IMR-90 (cell line): ENCODE results near the gene AGTPBP1. TPM values are rescaled to one million over a fixed set of nuclear protein-coding genes. Genes with fewer than 3 reads are reported as not detected.

ENCODE experiments used
- ATAC-seq: fragments of 200-7000 bp; cut with Tn5 transposase; 2 replicates; pipeline ENCODE4 v1.9.1; 2020; ENCODE audit warnings: low read depth, mild to moderate bottlenecking, moderate library complexity
- BruUV-seq: library from RNA; stranded (reverse); fragments of 400-500 nt; replicated peaks from 2 replicates; lab custom pipeline; 2021; lab: Mats Ljungman, UMichigan
- CTCF ChIA-PET: fragments of 300-600 bp; formaldehyde crosslinking; extraction: SDS; loops from one replicate; lab custom pipeline; 2021; ENCODE audit warnings: antibody characterized with exemption; lab: Yijun Ruan, JAX
- POLR2A ChIA-PET: fragments of 300-600 bp; sonication (Branson Sonifier 250); formaldehyde crosslinking; loops from one replicate; lab custom pipeline; 2022; ENCODE audit warnings: antibody characterized with exemption; ENCODE audit not compliant: unreplicated experiment; lab: Charles Lee
- DNase-seq: peaks from one replicate; pipeline ENCODE4 v3.0.0; 2013
- H2AFZ ChIP-seq: replicated peaks from 2 replicates; pipeline ENCODE3; 2013; ENCODE audit warnings: low read length, mild to moderate bottlenecking; ENCODE audit not compliant: poor library complexity
- H2AK5ac ChIP-seq: 2 replicates; pipeline ENCODE4 v1.6.1; 2013; ENCODE audit warnings: low read depth, low read length, inconsistent platforms
- H2AK9ac ChIP-seq: replicated peaks from 2 replicates; pipeline ENCODE3; 2013; ENCODE audit warnings: mild to moderate bottlenecking, low read depth, low read length, moderate library complexity; ENCODE audit not compliant: poor library complexity
- H2BK120ac ChIP-seq: 2 replicates; pipeline ENCODE4 v1.6.1; 2013; ENCODE audit warnings: low read depth, low read length, inconsistent platforms
- H2BK15ac ChIP-seq: 3 replicates; pipeline ENCODE4 v1.6.1; 2013; ENCODE audit warnings: low read depth, low read length, inconsistent platforms
- H2BK20ac ChIP-seq: 2 replicates; pipeline ENCODE4 v1.6.1; 2013; ENCODE audit warnings: low read depth, mild to moderate bottlenecking, inconsistent platforms, low read length, moderate library complexity
- H2BK5ac ChIP-seq: 2 replicates; pipeline ENCODE4 v1.6.1; 2013; ENCODE audit warnings: mild to moderate bottlenecking, low read depth, low read length, inconsistent platforms; ENCODE audit not compliant: poor library complexity, severe bottlenecking
- H3K14ac ChIP-seq: replicated peaks from 2 replicates; pipeline ENCODE4 v1.6.1; 2013; ENCODE audit warnings: low read depth, low read length, inconsistent platforms
- H3K18ac ChIP-seq: 2 replicates; pipeline ENCODE4 v1.6.1; 2013; ENCODE audit warnings: low read depth, low read length, control low read depth
- H3K23ac ChIP-seq: 2 replicates; pipeline ENCODE4 v1.6.1; 2013; ENCODE audit warnings: low read depth, low read length, inconsistent platforms
- H3K27ac ChIP-seq: 2 replicates; pipeline ENCODE4 v1.5.1; 2013; ENCODE audit warnings: mild to moderate bottlenecking, control low read depth, low read length; ENCODE audit not compliant: insufficient read depth
- H3K27me3 ChIP-seq: 2 replicates; pipeline ENCODE4 v1.6.1; 2013; ENCODE audit warnings: low read length; ENCODE audit not compliant: control insufficient read depth, insufficient read depth
- H3K36me3 ChIP-seq: 2 replicates; pipeline ENCODE4 v1.6.1; 2013; ENCODE audit warnings: low read length, mixed read lengths; ENCODE audit not compliant: control insufficient read depth, insufficient read depth
- H3K4ac ChIP-seq: 2 replicates; pipeline ENCODE4 v1.6.1; 2013; ENCODE audit warnings: low read depth, low read length, inconsistent platforms
- H3K4me1 ChIP-seq: 2 replicates; pipeline ENCODE4 v1.6.1; 2013; ENCODE audit warnings: low read length, mixed read lengths; ENCODE audit not compliant: control insufficient read depth, insufficient read depth
- H3K4me2 ChIP-seq: 2 replicates; pipeline ENCODE4 v1.6.1; 2013; ENCODE audit warnings: low read depth, mild to moderate bottlenecking, control low read depth, low read length, moderate library complexity
- H3K4me3 ChIP-seq: 2 replicates; pipeline ENCODE4 v1.5.1; 2013; ENCODE audit warnings: low read depth, mild to moderate bottlenecking, control low read depth, low read length, moderate library complexity; ENCODE audit not compliant: insufficient read depth
- H3K56ac ChIP-seq: 2 replicates; pipeline ENCODE4 v1.6.1; 2013; ENCODE audit warnings: low read length, inconsistent platforms; ENCODE audit not compliant: insufficient read depth; ENCODE audit errors: extremely low read depth
- H3K79me1 ChIP-seq, 2 experiments: 2 replicates each; pipeline ENCODE4 v1.6.1; 2013; ENCODE audit warnings: low read length in 2 of 2, inconsistent platforms in 1 of 2, low read depth in 1 of 2
- H3K9ac ChIP-seq: 2 replicates; pipeline ENCODE4 v1.6.1; 2013; ENCODE audit warnings: low read depth, low read length, control low read depth
- H3K9me1 ChIP-seq: 2 replicates; pipeline ENCODE4 v1.6.1; 2013; ENCODE audit warnings: low read length, inconsistent platforms; ENCODE audit not compliant: insufficient read depth
- H3K9me3 ChIP-seq: 2 replicates; pipeline ENCODE4 v1.6.1; 2013; ENCODE audit warnings: low read length; ENCODE audit not compliant: control insufficient read depth, insufficient read depth
- H4K20me1 ChIP-seq: 2 replicates; pipeline ENCODE4 v1.6.1; 2013; ENCODE audit warnings: low read length, inconsistent platforms; ENCODE audit not compliant: insufficient read depth
- H4K5ac ChIP-seq: 2 replicates; pipeline ENCODE4 v1.6.1; 2013; ENCODE audit warnings: mild to moderate bottlenecking, low read depth, low read length, control low read depth
- H4K8ac ChIP-seq, 2 experiments: 2 replicates each; pipeline ENCODE4 v1.6.1; 2013; ENCODE audit warnings: low read depth in 2 of 2, low read length in 2 of 2, control low read depth in 1 of 2, inconsistent platforms in 1 of 2
- H4K91ac ChIP-seq: 2 replicates; pipeline ENCODE4 v1.6.1; 2013; ENCODE audit warnings: low read depth, low read length, inconsistent platforms; ENCODE audit not compliant: insufficient read depth
- BHLHE40 ChIP-seq: fragments of 150-350 bp; IDR thresholded peaks from 2 replicates; pipeline ENCODE4 v1.6.1; 2016; ENCODE audit warnings: mild to moderate bottlenecking, low read depth, low read length
- FOS ChIP-seq: fragments of 150-350 bp; IDR thresholded peaks from 2 replicates; pipeline ENCODE4 v1.6.1; 2016; ENCODE audit warnings: low read depth, low read length
- MAFK ChIP-seq: IDR thresholded peaks from 2 replicates; pipeline ENCODE4 v1.6.1; 2012; ENCODE audit warnings: low read depth, low read length, improper control_type of control experiment
- MAZ ChIP-seq: IDR thresholded peaks from 2 replicates; pipeline ENCODE4 v1.6.1; 2012; ENCODE audit warnings: low read depth, mild to moderate bottlenecking, low read length, improper control_type of control experiment, moderate library complexity, borderline replicate concordance
- MXI1 ChIP-seq: IDR thresholded peaks from 2 replicates; pipeline ENCODE4 v1.6.1; 2012; ENCODE audit warnings: low read depth, mild to moderate bottlenecking, low read length, moderate library complexity, borderline replicate concordance
- NFE2L2 ChIP-seq: fragments of 150-350 bp; IDR thresholded peaks from 2 replicates; pipeline ENCODE4 v1.6.1; 2016; ENCODE audit warnings: low read depth, mild to moderate bottlenecking, low read length
- POLR2A ChIP-seq: IDR thresholded peaks from 2 replicates; pipeline ENCODE4 v1.6.1; 2012; ENCODE audit warnings: mild to moderate bottlenecking, low read depth, low read length
- RAD21 ChIP-seq: IDR thresholded peaks from 2 replicates; pipeline ENCODE4 v1.6.1; 2012; ENCODE audit warnings: low read length, improper control_type of control experiment
- RCOR1 ChIP-seq: IDR thresholded peaks from 2 replicates; pipeline ENCODE4 v1.6.1; 2012; ENCODE audit warnings: mild to moderate bottlenecking, low read length, improper control_type of control experiment; ENCODE audit not compliant: insufficient replicate concordance
- WGBS, 2 experiments: methylation state at CpG; one replicate each; pipeline versions ENCODE4 v1.1.5 to v1.1.7; 2013; ENCODE audit warnings: missing lambda C conversion rate in 2 of 2; ENCODE audit not compliant: insufficient read length in 1 of 2; ENCODE audit errors: extremely low coverage in 2 of 2; 5-methylcytosine and 5-hydroxymethylcytosine counted together
- dilution Hi-C: fragments of 300-500 bp; cut with HindIII; formaldehyde crosslinking; loops from one replicate; pipeline ENCODE4 v1.14.3; 2018; ENCODE audit warnings: low sequenced_read_pairs; ENCODE audit not compliant: unreplicated experiment
- in situ Hi-C: fragments of 300-500 bp; cut with MboI; formaldehyde crosslinking; loops from 3 replicates; pipeline ENCODE4 v1.14.3; 2019; ENCODE audit warnings: low sequenced_read_pairs, inconsistent platforms, mixed read lengths
- intact Hi-C: fragments of 100-400 bp; cut with micrococcal nuclease; formaldehyde crosslinking; loops from 2 replicates; pipeline ENCODE4 v1.10.0; 2022
- polyA plus RNA-seq, 3 experiments: library from polyadenylated mRNA; depleted of rRNA; stranded (reverse); fragments of >200 nt; gene quantifications; 2 replicates each; pipeline ENCODE4 v1.2.3, GENCODE V29; 2012; ENCODE audit warnings: low replicate concordance in 1 of 3
- total RNA-seq: library from RNA; depleted of rRNA; stranded (reverse); fragments of >200 nt; gene quantifications from 2 replicates; pipeline ENCODE4 v1.2.3, GENCODE V29; 2012
- TF ChIP-seq, protein P1 (sequence below): fragments of 150-350 bp; IDR thresholded peaks from 2 replicates; pipeline ENCODE4 v1.6.1; 2016; ENCODE audit warnings: low read depth, mild to moderate bottlenecking, low read length, moderate library complexity, borderline replicate concordance

The AGTPBP1 gene
- total and polyA plus RNA-seq, 2 of the 4 experiments (the other 2 are of a cell fraction) = 3.3 to 9.0 TPM

DNA sequence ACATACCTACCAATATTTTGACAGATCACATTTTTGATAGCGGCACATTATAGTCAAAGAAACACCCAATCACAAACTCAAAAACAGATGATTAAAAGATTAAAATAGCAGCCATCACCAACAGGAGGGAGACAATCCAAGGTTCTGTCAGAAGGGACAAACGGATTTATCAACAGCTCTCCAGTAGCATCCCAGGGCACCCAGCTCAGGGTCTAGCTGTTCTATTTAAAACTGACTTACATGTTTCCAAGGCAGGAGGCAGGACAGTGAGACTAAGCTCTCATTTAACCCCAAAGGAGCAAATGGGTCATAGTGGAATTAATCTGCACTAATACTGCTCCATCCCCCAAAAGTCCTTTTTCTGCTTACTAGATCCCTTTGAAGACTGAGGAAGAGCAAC lies 3.2 kb downstream of the AGTPBP1 start:
- ChIA-PET POLR2A (no interaction called here), CTCF (interaction anchor here (1.5 kb wide), 1 partner anchor 40 kb away, joined by 6 read pairs; no protein-coding TSS in a partner anchor)
- DNase-seq (no peak), ATAC-seq (no peak)
- in situ Hi-C loops (no loop called here), dilution Hi-C loops (no loop called here), intact Hi-C loops (no loop called here)
- H3K4me3 ChIP-seq = no peak overlapping the region
- H3K4me2 ChIP-seq = no peak overlapping the region
- H4K8ac ChIP-seq = no peak overlapping the region
- no peaks in the 10 kb centered on the region for H3K27me3 ChIP-seq
- H2AK5ac ChIP-seq = no peak overlapping the region
- no peak overlapping the region for H2BK20ac ChIP-seq
- 0 out of 4 replicates have a peak, but pooled peaks cover 0 to 3% of the 10 kb centered on the region in 2 experiments for H3K79me1 ChIP-seq
- no peak overlapping the region for H3K18ac ChIP-seq
- H2AK9ac ChIP-seq = no peak overlapping the region
- no peak overlapping the region for H3K9ac ChIP-seq
- H4K5ac ChIP-seq = no peak overlapping the region
- H4K91ac ChIP-seq = no peak overlapping the region
- H3K27ac ChIP-seq = no peak overlapping the region
- no peak overlapping the region for H2BK15ac ChIP-seq
- H3K4me1 ChIP-seq = no peaks in the 10 kb centered on the region
- H3K9me1 ChIP-seq = 0 out of 2 replicates have a peak, but pooled peaks cover under 1% of the 10 kb centered on the region
- no peak overlapping the region for H3K23ac ChIP-seq
- no peaks in the 10 kb centered on the region for H3K9me3 ChIP-seq
- no peak overlapping the region for H3K14ac ChIP-seq
- H2BK5ac ChIP-seq = no peak overlapping the region
- no peak overlapping the region for H3K4ac ChIP-seq
- H4K20me1 ChIP-seq = no peaks in the 10 kb centered on the region
- WGBS, 2 experiments = 40% methylated on average over 1 of the region's 2 CpGs; no CpG with 5 or more reads in 1 of the 2 experiments
- H3K36me3 ChIP-seq = no peaks in the 10 kb centered on the region
- H3K56ac ChIP-seq = no peak overlapping the region
- H2AFZ ChIP-seq = no peak overlapping the region
- TF ChIP-seq MAFK = no peak
- TF ChIP-seq FOS = no peak
- no peak for TF ChIP-seq RCOR1
- no peak for TF ChIP-seq MAZ
- no peak for TF ChIP-seq POLR2A
- no peak for TF ChIP-seq NFE2L2
- TF ChIP-seq RAD21 = no peak
- TF ChIP-seq BHLHE40 = no peak
- no peak for TF ChIP-seq MXI1
- TF ChIP-seq, protein P1, sequence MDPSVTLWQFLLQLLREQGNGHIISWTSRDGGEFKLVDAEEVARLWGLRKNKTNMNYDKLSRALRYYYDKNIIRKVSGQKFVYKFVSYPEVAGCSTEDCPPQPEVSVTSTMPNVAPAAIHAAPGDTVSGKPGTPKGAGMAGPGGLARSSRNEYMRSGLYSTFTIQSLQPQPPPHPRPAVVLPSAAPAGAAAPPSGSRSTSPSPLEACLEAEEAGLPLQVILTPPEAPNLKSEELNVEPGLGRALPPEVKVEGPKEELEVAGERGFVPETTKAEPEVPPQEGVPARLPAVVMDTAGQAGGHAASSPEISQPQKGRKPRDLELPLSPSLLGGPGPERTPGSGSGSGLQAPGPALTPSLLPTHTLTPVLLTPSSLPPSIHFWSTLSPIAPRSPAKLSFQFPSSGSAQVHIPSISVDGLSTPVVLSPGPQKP = no peak
- H2BK120ac ChIP-seq = no peak overlapping the region
- no TSS peak for BruUV-seq
